Calu3 (cell line): Measurements from ENCODE around the gene ZNF22. TPM values are rescaled to one million over a fixed set of nuclear protein-coding genes. Genes with fewer than 3 reads are reported as not detected.

Experiments used
- BruUV-seq: library from RNA; stranded (reverse); fragments of 400-500 nt; replicated peaks from 2 replicates; lab custom pipeline; 2021; lab: Mats Ljungman, UMichigan
- CTCF ChIA-PET: fragments of 300-600 bp; sonication (Branson Sonifier 250); formaldehyde crosslinking; loops from one replicate; lab custom pipeline; 2022; ENCODE audit warnings: antibody characterized with exemption; lab: Charles Lee
- DNase-seq: peaks from one replicate; pipeline ENCODE4 v3.0.0; 2022
- H3K27ac Mint-ChIP-seq: one replicate; pipeline ENCODE4 v1.8.0; 2022; ENCODE audit warnings: mixed read lengths; ENCODE audit not compliant: unreplicated experiment
- H3K27me3 Mint-ChIP-seq: one replicate; pipeline ENCODE4 v1.8.0; 2022; ENCODE audit warnings: mixed read lengths; ENCODE audit not compliant: unreplicated experiment
- H3K36me3 Mint-ChIP-seq: one replicate; pipeline ENCODE4 v1.8.0; 2022; ENCODE audit warnings: mild to moderate bottlenecking, moderate library complexity, mixed read lengths; ENCODE audit not compliant: insufficient read depth, unreplicated experiment
- H3K4me1 Mint-ChIP-seq: one replicate; pipeline ENCODE4 v1.8.0; 2022; ENCODE audit warnings: mild to moderate bottlenecking, low read depth, mixed read lengths; ENCODE audit not compliant: unreplicated experiment
- H3K4me3 Mint-ChIP-seq: one replicate; pipeline ENCODE4 v1.8.0; 2022; ENCODE audit warnings: mild to moderate bottlenecking, low read depth, moderate library complexity, mixed read lengths; ENCODE audit not compliant: unreplicated experiment
- H3K9me3 Mint-ChIP-seq: one replicate; pipeline ENCODE4 v1.8.0; 2022; ENCODE audit warnings: low read depth, mixed read lengths; ENCODE audit not compliant: unreplicated experiment
- CTCF ChIP-seq: fragments of 200-600 bp; IDR thresholded peaks from one replicate; pipeline ENCODE4 v1.8.0; 2022; ENCODE audit warnings: antibody characterized with exemption; ENCODE audit not compliant: unreplicated experiment
- intact Hi-C: fragments of 100-400 bp; cut with micrococcal nuclease; formaldehyde crosslinking; loops from one replicate; pipeline ENCODE4 v1.10.0; 2022; ENCODE audit not compliant: unreplicated experiment
- total RNA-seq: library from RNA; stranded (reverse); gene quantifications from 2 replicates; pipeline ENCODE4 v1.2.3, GENCODE V29; 2022

The ZNF22 gene
- total RNA-seq, 1 experiment from 2014 or later = 11.9 TPM

DNA sequence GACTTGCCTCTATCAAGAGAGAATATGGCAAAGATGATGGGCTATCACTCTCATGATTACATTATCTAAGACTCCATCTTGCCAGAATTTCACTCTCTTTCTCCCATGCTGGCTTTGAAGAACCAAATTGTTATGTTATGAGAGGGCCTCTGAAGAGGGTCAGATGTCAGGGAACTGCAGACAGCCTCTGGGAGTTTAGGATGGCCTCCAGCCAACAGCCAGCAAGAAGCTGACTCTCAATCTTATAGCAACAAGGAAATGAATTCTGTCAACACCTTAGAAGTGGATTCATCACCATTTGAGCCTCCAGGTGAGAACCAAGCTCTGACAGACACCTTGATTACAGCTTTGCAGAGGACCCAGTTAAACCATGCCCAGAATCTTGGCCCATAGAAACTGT lies 33.6 kb downstream of the ZNF22 start:
- no peaks in the 10 kb centered on the region for H3K36me3 Mint-ChIP-seq
- intact Hi-C loops = no loop called here
- BruUV-seq = no TSS peak
- CTCF ChIA-PET = no interaction called here
- TF ChIP-seq CTCF = no peak
- H3K27me3 Mint-ChIP-seq = peaks cover 47% of the 10 kb centered on the region
- H3K4me3 Mint-ChIP-seq = no peak overlapping the region
- H3K9me3 Mint-ChIP-seq = peaks cover 3% of the 10 kb centered on the region
- no peaks in the 10 kb centered on the region for H3K4me1 Mint-ChIP-seq
- DNase-seq = no peak
- no peak overlapping the region for H3K27ac Mint-ChIP-seq

GRCh38 chr10:45035673-45036072 lies 35.0 kb downstream of the ZNF22 start:
- no peaks in the 10 kb centered on the region for H3K4me1 Mint-ChIP-seq
- no peak overlapping the region for H3K4me3 Mint-ChIP-seq
- peaks cover 51% of the 10 kb centered on the region for H3K27me3 Mint-ChIP-seq
- no peak for TF ChIP-seq CTCF
- H3K9me3 Mint-ChIP-seq = peaks cover 3% of the 10 kb centered on the region
- CTCF ChIA-PET = interaction anchor here (0.6 kb wide), 1 partner anchor 196 kb away, joined by 3 read pairs; no protein-coding TSS in a partner anchor
- DNase-seq = no peak
- BruUV-seq = no TSS peak
- intact Hi-C loops = no loop called here
- H3K27ac Mint-ChIP-seq = no peak overlapping the region
- no peaks in the 10 kb centered on the region for H3K36me3 Mint-ChIP-seq

DNA sequence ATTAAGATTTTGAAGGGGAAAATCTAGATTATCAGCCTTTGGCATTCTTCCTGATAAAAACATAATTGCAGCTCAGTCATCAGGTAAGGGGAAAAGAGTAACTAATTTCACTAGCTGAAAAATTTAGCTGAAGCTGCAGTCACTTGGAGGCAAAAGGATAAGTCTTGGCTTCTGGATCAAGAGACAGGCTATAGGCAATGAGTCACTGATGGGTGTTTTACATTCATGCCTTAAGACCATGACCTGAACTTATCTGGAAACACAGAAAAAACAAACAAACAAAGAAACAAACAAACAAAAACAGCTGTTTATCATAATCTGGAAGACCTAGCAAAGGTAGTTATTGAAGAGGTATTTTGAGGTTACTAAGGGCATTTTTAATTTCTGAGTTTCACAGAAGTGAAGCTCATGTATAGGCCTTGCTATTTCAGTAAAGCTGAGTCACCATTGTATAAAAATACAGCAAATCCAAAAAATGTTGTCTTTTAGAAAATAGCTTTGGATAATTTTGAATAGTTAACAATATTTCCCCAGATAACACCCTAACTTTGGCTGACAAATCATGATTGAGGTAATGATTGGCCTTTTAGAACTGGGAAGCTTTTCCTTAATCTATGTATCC lies 40.3 kb downstream of the ZNF22 start:
- H3K27me3 Mint-ChIP-seq = peaks cover 23% of the 10 kb centered on the region

DNA sequence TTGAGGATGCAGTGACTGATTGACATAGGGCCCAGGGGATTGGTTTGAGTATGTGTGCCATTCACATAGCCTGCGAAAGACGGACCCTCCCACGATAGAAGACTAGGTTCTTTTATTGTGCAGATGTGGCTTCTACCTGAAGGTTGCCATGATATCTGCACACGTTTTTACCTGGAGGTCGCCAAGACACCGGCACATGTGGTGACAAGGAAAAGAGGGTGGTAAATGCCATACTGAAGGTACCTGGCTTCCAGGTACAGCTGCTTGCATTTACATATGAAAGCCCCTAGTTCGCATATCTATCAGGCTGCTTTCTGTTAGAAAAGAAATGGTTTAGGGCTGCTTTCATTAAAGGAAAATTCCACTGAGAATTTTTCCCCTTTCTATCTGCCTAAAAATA lies 43.6 kb downstream of the ZNF22 start:
- CTCF ChIA-PET = no interaction called here
- H3K27me3 Mint-ChIP-seq = peaks cover 4% of the 10 kb centered on the region

More for the DNA sequence above, 40.3 kb downstream of the ZNF22 start:
- Mint-ChIP-seq H3K4me3 (no peak overlapping the region), H3K27ac (no peak overlapping the region), H3K9me3 (no peaks in the 10 kb centered on the region), H3K4me1 (no peaks in the 10 kb centered on the region), H3K36me3 (no peaks in the 10 kb centered on the region)
- DNase-seq = no peak
- BruUV-seq = no TSS peak
- intact Hi-C loops = no loop called here
- CTCF ChIA-PET = no interaction called here
- no peak for TF ChIP-seq CTCF

More for the DNA sequence above, 43.6 kb downstream of the ZNF22 start:
- Mint-ChIP-seq H3K4me3 (no peak overlapping the region), H3K36me3 (no peaks in the 10 kb centered on the region), H3K27ac (no peak overlapping the region), H3K4me1 (no peaks in the 10 kb centered on the region), H3K9me3 (no peaks in the 10 kb centered on the region)
- intact Hi-C loops = no loop called here
- no peak for DNase-seq
- TF ChIP-seq CTCF = no peak
- BruUV-seq = no TSS peak
